GM13976 (cell line): ENCODE data around the gene HUS1.

Experiments
- DNase-seq: peaks from one replicate; pipeline ENCODE4 v3.0.0; 2012; ENCODE audit warnings: low spot score
- in situ Hi-C: fragments of 300-500 bp; cut with MboI; formaldehyde crosslinking; loops from one replicate; pipeline ENCODE4 v1.12.0; 2022; ENCODE audit warnings: low sequenced_read_pairs, mixed read lengths, inconsistent platforms; ENCODE audit not compliant: unreplicated experiment
- TF ChIP-seq, protein P1 (sequence below): IDR thresholded peaks from 2 replicates; pipeline ENCODE4 v1.5.1; 2012; ENCODE audit warnings: borderline replicate concordance, mild to moderate bottlenecking; ENCODE audit not compliant: insufficient read depth; ENCODE audit errors: extremely low read depth, missing control alignments, control extremely low read depth

HUS1 gene

DNA sequence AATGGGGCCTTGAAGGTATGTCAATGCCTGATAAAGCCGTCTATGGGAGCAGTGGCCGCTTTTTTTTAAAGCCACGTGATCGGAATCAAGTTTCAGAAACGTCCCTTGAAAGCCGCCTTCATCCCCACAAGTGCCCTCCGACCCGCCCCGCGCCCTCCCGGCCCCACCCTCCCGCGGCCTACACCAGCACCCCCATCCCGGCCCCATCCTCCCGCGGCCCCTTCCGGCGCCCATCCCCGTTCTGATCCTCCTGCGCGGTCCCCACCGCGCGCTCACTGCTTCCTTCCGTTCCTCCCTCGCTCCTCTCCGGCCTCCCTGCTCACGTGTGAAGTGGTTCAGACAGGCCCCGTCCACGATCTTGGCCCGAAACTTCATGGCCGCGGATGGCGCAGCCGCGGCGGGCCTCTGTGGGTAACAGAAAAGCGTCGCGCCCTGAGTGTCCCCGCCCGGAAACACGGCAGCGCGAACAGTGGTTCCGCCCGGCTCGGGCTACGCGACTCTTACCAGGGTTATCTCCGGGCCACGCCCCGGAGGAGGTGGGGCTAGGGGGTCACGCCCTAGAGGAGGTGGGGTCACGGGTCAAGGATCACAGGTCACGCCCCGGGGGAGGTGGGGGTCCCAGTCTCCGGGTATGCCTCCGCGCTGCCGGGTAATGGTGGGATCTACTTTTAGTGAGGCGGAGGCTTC, at the start of gene HUS1:
Gene HUS1 (minus strand): TSS at position 471 of the 687 bp plus-strand sequence. CDS start 96 bp downstream, at position 375.
- in situ Hi-C loops, result no loop called here
- TF ChIP-seq, protein P1, sequence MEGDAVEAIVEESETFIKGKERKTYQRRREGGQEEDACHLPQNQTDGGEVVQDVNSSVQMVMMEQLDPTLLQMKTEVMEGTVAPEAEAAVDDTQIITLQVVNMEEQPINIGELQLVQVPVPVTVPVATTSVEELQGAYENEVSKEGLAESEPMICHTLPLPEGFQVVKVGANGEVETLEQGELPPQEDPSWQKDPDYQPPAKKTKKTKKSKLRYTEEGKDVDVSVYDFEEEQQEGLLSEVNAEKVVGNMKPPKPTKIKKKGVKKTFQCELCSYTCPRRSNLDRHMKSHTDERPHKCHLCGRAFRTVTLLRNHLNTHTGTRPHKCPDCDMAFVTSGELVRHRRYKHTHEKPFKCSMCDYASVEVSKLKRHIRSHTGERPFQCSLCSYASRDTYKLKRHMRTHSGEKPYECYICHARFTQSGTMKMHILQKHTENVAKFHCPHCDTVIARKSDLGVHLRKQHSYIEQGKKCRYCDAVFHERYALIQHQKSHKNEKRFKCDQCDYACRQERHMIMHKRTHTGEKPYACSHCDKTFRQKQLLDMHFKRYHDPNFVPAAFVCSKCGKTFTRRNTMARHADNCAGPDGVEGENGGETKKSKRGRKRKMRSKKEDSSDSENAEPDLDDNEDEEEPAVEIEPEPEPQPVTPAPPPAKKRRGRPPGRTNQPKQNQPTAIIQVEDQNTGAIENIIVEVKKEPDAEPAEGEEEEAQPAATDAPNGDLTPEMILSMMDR, result no peak
- peak; percentile 94 for DNase-seq

DNA sequence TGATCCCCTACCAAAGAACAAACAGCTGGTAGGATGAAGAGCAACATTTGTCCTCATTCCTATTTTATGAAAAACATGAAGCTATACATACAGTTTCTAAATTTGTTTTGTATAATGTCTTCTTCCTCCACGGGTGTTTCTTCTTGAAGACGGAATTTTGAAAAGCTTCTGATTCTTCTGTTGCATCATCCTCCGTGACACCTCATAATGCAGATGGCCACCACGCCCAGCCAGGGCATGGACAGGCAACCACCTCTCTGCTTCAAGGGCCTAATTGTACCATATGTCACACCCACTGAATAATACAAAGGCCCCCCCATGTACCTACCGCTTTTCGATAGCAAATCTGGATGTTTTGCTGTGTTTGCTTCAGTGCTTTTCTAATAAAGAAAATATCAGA, 49.5 kb upstream of the HUS1 start, which contains the start of gene SUN3:
Gene SUN3 (minus strand): TSS at position 170 of the 400 bp plus-strand sequence. CDS start 169 bp downstream, at position 1.
- TF ChIP-seq, protein P1, result no peak
- in situ Hi-C loops, result no loop called here

DNA sequence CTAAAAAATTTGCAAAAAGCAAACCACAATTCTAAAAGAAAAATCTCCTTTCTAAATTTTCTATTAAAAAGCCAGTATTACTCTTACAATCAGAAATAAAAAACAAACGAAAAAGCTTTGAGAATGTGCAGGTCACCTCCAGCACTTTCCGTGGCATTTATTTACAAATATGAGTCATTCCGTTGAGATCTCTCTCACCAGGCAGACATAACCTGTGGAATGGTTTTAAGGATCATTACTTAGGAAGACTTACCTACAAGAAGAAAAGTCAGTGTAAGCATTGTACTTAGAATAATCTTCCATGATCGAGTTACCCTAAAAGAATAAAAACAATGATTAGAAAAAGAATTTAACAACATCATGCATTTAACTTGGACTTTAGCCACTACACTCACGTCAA, 46.2 kb upstream of the HUS1 start:
- in situ Hi-C loops, result no loop called here
- DNase-seq, result no peak
- TF ChIP-seq, protein P1, result no peak

More for the DNA sequence above, 49.5 kb upstream of the HUS1 start, which contains the start of gene SUN3:
- DNase-seq, result no peak

DNA sequence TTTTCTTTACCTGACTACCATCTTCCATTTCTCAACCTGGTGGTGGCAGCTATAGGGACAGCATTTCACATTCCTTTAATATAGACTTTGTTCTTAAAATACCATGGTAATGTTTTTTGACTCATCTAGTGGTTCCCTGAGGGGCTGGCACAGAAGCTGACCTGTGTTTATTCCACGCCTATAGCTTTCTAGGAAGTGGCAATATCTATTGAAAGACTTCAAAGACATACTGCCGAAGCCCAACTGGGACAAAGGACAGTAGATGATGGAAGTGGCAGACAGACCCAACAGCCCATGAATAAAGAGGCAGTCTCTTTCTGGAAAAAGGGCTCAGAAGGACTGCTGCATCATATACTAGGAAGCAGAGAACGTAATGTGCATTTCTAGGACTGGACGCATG, 38.3 kb upstream of the HUS1 start:
- in situ Hi-C loops, result no loop called here
- TF ChIP-seq, protein P1, result no peak
- DNase-seq, result no peak

DNA sequence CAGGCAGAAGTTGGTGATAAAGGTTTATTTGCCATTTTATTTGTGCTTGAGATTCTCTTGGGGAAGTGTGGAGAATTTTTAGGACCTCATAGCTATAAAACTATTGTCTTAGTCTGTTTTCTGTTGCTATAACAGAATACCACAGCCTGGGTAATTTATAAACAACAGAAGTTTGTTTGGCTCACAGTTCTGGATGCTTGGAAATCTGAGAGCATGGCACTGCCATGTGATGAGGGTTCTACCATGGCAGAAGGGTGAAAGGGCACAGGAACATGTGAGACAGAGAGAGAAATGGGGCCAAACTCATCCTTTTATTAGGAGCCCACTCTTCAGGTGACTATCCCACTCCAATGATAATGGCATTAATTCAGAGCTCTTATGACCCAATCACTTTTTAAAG, 37.2 kb upstream of the HUS1 start:
- TF ChIP-seq, protein P1, result no peak
- DNase-seq, result no peak
- in situ Hi-C loops, result no loop called here

DNA sequence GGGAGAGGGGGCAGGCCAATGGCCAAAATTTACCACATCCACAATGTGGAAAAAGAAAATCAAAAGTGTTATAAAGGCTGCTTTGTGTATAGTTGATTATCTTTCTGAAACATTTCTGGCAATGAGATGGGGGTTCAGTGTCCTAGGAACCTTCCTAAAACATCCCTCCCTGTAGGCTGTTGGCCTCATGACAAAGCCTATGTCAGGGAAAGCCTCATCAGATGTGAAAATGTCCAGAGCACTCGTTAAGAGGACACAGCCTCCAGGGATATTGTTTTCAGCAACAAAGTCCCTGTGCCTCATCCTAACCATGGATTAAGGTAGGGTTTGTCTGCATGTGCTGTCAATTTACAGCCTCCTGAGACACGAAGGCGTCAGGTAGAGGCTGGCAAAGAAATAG, 32.5 kb upstream of the HUS1 start:
- TF ChIP-seq, protein P1, result no peak
- in situ Hi-C loops, result no loop called here
- DNase-seq, result no peak
